ENCODE measurements around the gene EXOC5.
"Not testable (repeated sequence)": the region's sequence is repeated elsewhere in the genome, so short reads cannot be mapped to it uniquely, and the experiment has no call there.

EXOC5 gene

GRCh38 chr14:57258221-57258620 lies 10.5 kb downstream of the EXOC5 start:
- DNase-seq, result not testable (repeated sequence)

- DNase-seq, result no peak
Observed at GRCh38 chr14:57254884-57255283, 13.8 kb downstream of the EXOC5 start.

GRCh38 chr14:57246933-57247657 lies 21.6 kb downstream of the EXOC5 start:
- DNase-seq, result no peak

- DNase-seq, result no peak
Observed at GRCh38 chr14:57245941-57246340, 22.8 kb downstream of the EXOC5 start.

GRCh38 chr14:57244106-57244505 lies 24.6 kb downstream of the EXOC5 start:
- DNase-seq, result no peak

GRCh38 chr14:57243320-57243719 lies 25.4 kb downstream of the EXOC5 start:
- DNase-seq, result no peak

GRCh38 chr14:57240115-57240514 lies 28.6 kb downstream of the EXOC5 start:
- not testable (repeated sequence) for DNase-seq

- no peak for DNase-seq
Observed at GRCh38 chr14:57232006-57232405, 36.7 kb downstream of the EXOC5 start.

GRCh38 chr14:57228320-57228719 lies 40.4 kb downstream of the EXOC5 start:
- DNase-seq, result not testable (repeated sequence)

- DNase-seq, result no peak
Observed at GRCh38 chr14:57227083-57227482, 41.6 kb downstream of the EXOC5 start.

GRCh38 chr14:57221931-57222330 lies 46.8 kb downstream of the EXOC5 start:
- DNase-seq, result no peak

GRCh38 chr14:57212919-57213318 lies 55.8 kb downstream of the EXOC5 start:
- DNase-seq, result no peak

- no peak for DNase-seq
Observed at GRCh38 chr14:57209561-57209960, 59.1 kb downstream of the EXOC5 start.

GRCh38 chr14:57205938-57206337 lies 62.8 kb downstream of the EXOC5 start:
- DNase-seq, result no peak

GRCh38 chr14:57202672-57203071 lies 66.0 kb downstream of the EXOC5 start:
- DNase-seq, result not testable (repeated sequence)

GRCh38 chr14:57199921-57200320 lies 68.8 kb downstream of the EXOC5 start:
- no peak for DNase-seq

- DNase-seq, result peak; percentile 84
Observed at GRCh38 chr14:57189070-57189469, 79.6 kb downstream of the EXOC5 start.

- peak; percentile 64 for DNase-seq
Observed at GRCh38 chr14:57182760-57183503, 85.8 kb downstream of the EXOC5 start.

- no peak for DNase-seq
Observed at GRCh38 chr14:57179273-57179672, 89.4 kb downstream of the EXOC5 start.

- no peak for DNase-seq
Observed at GRCh38 chr14:57174466-57174865, 94.2 kb downstream of the EXOC5 start.

GRCh38 chr14:57171903-57172302 lies 96.8 kb downstream of the EXOC5 start:
- DNase-seq, result no peak

GRCh38 chr14:57171363-57171762 lies 97.3 kb downstream of the EXOC5 start:
- DNase-seq, result no peak

GRCh38 chr14:57169901-57170300 lies 98.8 kb downstream of the EXOC5 start:
- DNase-seq, result no peak

- DNase-seq, result no peak
Observed at GRCh38 chr14:57168138-57168679, 100.5 kb downstream of the EXOC5 start.
